ENCODE results near the gene CCDC120.
A peak's percentile ranks its signal among the peaks of the same experiment; 100 is the strongest.

The CCDC120 gene

GRCh38 chrX:49063715-49064114 lies 4.9 kb downstream of the CCDC120 start:
- DNase-seq (ENCODE audit: low read depth in 3 of 3) = no peak

GRCh38 chrX:49064303-49064702 lies 5.5 kb downstream of the CCDC120 start:
- no peak for DNase-seq (ENCODE audit: low read depth in 3 of 3)

- DNase-seq (ENCODE audit: low read depth in 3 of 3) = no peak
Measured at GRCh38 chrX:49064735-49065134, 5.9 kb downstream of the CCDC120 start.

GRCh38 chrX:49066278-49066677 lies 7.5 kb downstream of the CCDC120 start:
- no peak for DNase-seq (ENCODE audit: low read depth in 3 of 3)

GRCh38 chrX:49066690-49067089 lies 7.9 kb downstream of the CCDC120 start:
- DNase-seq (ENCODE audit: low read depth in 3 of 3) = no peak

GRCh38 chrX:49067285-49068120 lies 8.7 kb downstream of the CCDC120 start:
- DNase-seq (ENCODE audit: low read depth in 3 of 3) = no peak

- DNase-seq (ENCODE audit: low read depth in 3 of 3) = no peak
Measured at GRCh38 chrX:49069038-49069437, 10.2 kb downstream of the CCDC120 start.

GRCh38 chrX:49070988-49071387 lies 12.2 kb downstream of the CCDC120 start:
- DNase-seq (ENCODE audit: low read depth in 3 of 3) = no peak

GRCh38 chrX:49071877-49072711 lies 13.3 kb downstream of the CCDC120 start:
- DNase-seq (ENCODE audit: low read depth in 3 of 3) = no peak

GRCh38 chrX:49072712-49073095 lies 13.9 kb downstream of the CCDC120 start:
- DNase-seq (ENCODE audit: low read depth in 3 of 3) = no peak

GRCh38 chrX:49073601-49074575 lies 15.1 kb downstream of the CCDC120 start, which contains the start of gene PRAF2:
TSS of gene PRAF2 (minus strand) at chrX:49074002. CDS start at chrX:49073987, 15 bp downstream.
- peak; percentile 68 to 86 (median 81) for DNase-seq (ENCODE audit: low read depth in 3 of 3)

GRCh38 chrX:49075347-49075746 lies 16.5 kb downstream of the CCDC120 start:
- DNase-seq (ENCODE audit: low read depth in 3 of 3) = no peak

GRCh38 chrX:49077941-49078340 lies 19.1 kb downstream of the CCDC120 start:
- no peak for DNase-seq (ENCODE audit: low read depth in 3 of 3)

- peak; percentile 31 to 51 (median 49) for DNase-seq (ENCODE audit: low read depth in 3 of 3)
Measured at GRCh38 chrX:49079489-49080428, 21.0 kb downstream of the CCDC120 start, which contains the start of gene WDR45. TSS of gene WDR45 (minus strand) at chrX:49079887. CDS start at chrX:49078095, 1,792 bp downstream.

GRCh38 chrX:49082271-49082871 lies 23.6 kb downstream of the CCDC120 start:
- no peak for DNase-seq (ENCODE audit: low read depth in 3 of 3)

GRCh38 chrX:49089553-49089952 lies 30.8 kb downstream of the CCDC120 start:
- DNase-seq (ENCODE audit: low read depth in 3 of 3) = no peak

- no peak for DNase-seq (ENCODE audit: low read depth in 3 of 3)
Measured at GRCh38 chrX:49096419-49096818, 37.6 kb downstream of the CCDC120 start.

- peak; percentile 61 to 82 (median 79) for DNase-seq (ENCODE audit: low read depth in 3 of 3)
Measured at GRCh38 chrX:49100704-49101628, 42.2 kb downstream of the CCDC120 start.

GRCh38 chrX:49101629-49101984 lies 42.8 kb downstream of the CCDC120 start:
- no peak for DNase-seq (ENCODE audit: low read depth in 3 of 3)
